Osteoblast (primary cell): ENCODE results near the gene GNL2. TPM values are rescaled to one million over a fixed set of nuclear protein-coding genes. Genes with fewer than 3 reads are reported as not detected.
"Not testable (repeated sequence)": the region's sequence is repeated elsewhere in the genome, so short reads cannot be mapped to it uniquely, and the experiment has no call there.

Source experiments
- DNase-seq: peaks from one replicate; pipeline ENCODE4 v3.0.0; 2011; ENCODE audit warnings: low spot score, mixed read lengths; ENCODE audit not compliant: insufficient read length; ENCODE audit errors: missing footprints
- H2AFZ ChIP-seq: 2 replicates; pipeline ENCODE4 v1.6.0; 2011; ENCODE audit warnings: mild to moderate bottlenecking, low read length
- H3K27ac ChIP-seq: 2 replicates; pipeline ENCODE4 v1.5.1; 2011; ENCODE audit warnings: mild to moderate bottlenecking, low read depth, low read length, moderate library complexity
- H3K27me3 ChIP-seq: 2 replicates; pipeline ENCODE4 v1.6.0; 2012; ENCODE audit warnings: mild to moderate bottlenecking, control low read depth, inconsistent platforms, low read length, moderate library complexity; ENCODE audit not compliant: insufficient read depth
- H3K36me3 ChIP-seq: 2 replicates; pipeline ENCODE4 v1.5.1; 2011; ENCODE audit warnings: mild to moderate bottlenecking, low read length, control low read depth, moderate library complexity; ENCODE audit not compliant: insufficient read depth
- H3K4me1 ChIP-seq: 2 replicates; pipeline ENCODE4 v1.5.1; 2011; ENCODE audit warnings: mild to moderate bottlenecking, low read length, control low read depth, moderate library complexity; ENCODE audit not compliant: insufficient read depth
- H3K4me2 ChIP-seq: 2 replicates; pipeline ENCODE4 v1.6.0; 2011; ENCODE audit warnings: mild to moderate bottlenecking, low read length; ENCODE audit not compliant: insufficient read depth
- H3K4me3 ChIP-seq: fragments of 200-600 bp; sonication (generic); 3 replicates; pipeline ENCODE4 v1.5.1; 2012; ENCODE audit warnings: mild to moderate bottlenecking, low read length, inconsistent platforms; ENCODE audit not compliant: insufficient read depth
- H3K79me2 ChIP-seq: 2 replicates; pipeline ENCODE4 v1.6.0; 2012; ENCODE audit warnings: mild to moderate bottlenecking, low read length, control low read depth, inconsistent platforms; ENCODE audit not compliant: insufficient read depth
- H3K9me3 ChIP-seq: 2 replicates; pipeline ENCODE4 v1.5.1; 2011; ENCODE audit warnings: low read depth, low read length, control low read depth
- H4K20me1 ChIP-seq: 2 replicates; pipeline ENCODE4 v1.6.0; 2012; ENCODE audit warnings: mild to moderate bottlenecking, low read length, control low read depth; ENCODE audit not compliant: insufficient read depth
- total RNA-seq: library from RNA; depleted of rRNA; stranded (reverse); fragments of >200 nt; gene quantifications from 2 replicates; pipeline ENCODE4 v1.2.3, GENCODE V29; 2012
- TF ChIP-seq, protein P1 (sequence below): IDR thresholded peaks from 2 replicates; pipeline ENCODE4 v1.5.1; 2011; ENCODE audit warnings: mild to moderate bottlenecking, low read depth, low read length, moderate library complexity; ENCODE audit errors: extremely low read depth

Gene GNL2
- total RNA-seq, 1 donor: 46.7 TPM

DNA sequence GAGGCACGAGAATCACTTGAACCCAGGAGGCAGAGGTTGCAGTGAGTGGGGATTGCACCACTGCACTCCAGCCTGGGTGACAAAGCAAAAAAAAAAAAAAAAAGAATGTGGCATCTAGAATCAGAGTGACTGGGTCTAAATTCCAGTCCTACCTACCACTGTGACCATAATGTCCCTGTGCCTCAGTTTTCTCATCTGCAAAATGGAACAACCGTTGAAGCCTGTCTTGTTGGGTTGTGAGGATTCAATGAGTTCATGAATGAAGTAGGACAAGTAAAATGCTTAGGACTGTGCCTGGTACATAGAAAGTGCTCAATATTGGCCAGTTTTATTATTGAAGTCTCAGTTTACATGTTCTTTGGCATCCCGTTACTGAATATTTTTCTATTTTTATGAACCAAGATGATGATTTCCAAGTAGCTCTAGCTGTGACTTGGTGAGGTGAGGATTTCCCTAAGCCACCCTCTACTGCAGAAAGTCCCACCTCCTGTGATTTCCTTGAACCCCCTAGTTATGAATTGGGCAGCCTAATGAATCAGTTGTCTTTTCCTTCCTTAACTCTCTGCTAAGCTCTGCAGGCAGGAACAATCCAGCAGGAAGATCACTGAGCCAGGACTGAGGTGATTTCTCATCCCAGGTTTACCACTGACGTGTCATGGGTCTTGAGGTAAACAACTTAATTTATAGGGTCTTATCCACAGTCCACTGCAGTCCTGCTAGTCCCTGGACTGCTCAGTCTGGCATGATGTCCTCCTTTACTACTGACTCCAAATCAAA lies 62.2 kb downstream of the GNL2 start:
- H3K4me2 ChIP-seq: no peak overlapping the region
- no peaks in the 10 kb centered on the region for H3K27me3 ChIP-seq
- H3K27ac ChIP-seq: peak overlapping the region; percentile 48
- no peaks in the 10 kb centered on the region for H3K9me3 ChIP-seq
- no peak overlapping the region for H3K4me3 ChIP-seq
- peaks cover 17% of the 10 kb centered on the region for H3K36me3 ChIP-seq
- no peak overlapping the region for H2AFZ ChIP-seq
- DNase-seq: no peak
- H3K79me2 ChIP-seq: peaks cover 4% of the 10 kb centered on the region
- H4K20me1 ChIP-seq: no peaks in the 10 kb centered on the region
- TF ChIP-seq, protein P1, sequence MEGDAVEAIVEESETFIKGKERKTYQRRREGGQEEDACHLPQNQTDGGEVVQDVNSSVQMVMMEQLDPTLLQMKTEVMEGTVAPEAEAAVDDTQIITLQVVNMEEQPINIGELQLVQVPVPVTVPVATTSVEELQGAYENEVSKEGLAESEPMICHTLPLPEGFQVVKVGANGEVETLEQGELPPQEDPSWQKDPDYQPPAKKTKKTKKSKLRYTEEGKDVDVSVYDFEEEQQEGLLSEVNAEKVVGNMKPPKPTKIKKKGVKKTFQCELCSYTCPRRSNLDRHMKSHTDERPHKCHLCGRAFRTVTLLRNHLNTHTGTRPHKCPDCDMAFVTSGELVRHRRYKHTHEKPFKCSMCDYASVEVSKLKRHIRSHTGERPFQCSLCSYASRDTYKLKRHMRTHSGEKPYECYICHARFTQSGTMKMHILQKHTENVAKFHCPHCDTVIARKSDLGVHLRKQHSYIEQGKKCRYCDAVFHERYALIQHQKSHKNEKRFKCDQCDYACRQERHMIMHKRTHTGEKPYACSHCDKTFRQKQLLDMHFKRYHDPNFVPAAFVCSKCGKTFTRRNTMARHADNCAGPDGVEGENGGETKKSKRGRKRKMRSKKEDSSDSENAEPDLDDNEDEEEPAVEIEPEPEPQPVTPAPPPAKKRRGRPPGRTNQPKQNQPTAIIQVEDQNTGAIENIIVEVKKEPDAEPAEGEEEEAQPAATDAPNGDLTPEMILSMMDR: no peak
- peaks cover 12% of the 10 kb centered on the region for H3K4me1 ChIP-seq

DNA sequence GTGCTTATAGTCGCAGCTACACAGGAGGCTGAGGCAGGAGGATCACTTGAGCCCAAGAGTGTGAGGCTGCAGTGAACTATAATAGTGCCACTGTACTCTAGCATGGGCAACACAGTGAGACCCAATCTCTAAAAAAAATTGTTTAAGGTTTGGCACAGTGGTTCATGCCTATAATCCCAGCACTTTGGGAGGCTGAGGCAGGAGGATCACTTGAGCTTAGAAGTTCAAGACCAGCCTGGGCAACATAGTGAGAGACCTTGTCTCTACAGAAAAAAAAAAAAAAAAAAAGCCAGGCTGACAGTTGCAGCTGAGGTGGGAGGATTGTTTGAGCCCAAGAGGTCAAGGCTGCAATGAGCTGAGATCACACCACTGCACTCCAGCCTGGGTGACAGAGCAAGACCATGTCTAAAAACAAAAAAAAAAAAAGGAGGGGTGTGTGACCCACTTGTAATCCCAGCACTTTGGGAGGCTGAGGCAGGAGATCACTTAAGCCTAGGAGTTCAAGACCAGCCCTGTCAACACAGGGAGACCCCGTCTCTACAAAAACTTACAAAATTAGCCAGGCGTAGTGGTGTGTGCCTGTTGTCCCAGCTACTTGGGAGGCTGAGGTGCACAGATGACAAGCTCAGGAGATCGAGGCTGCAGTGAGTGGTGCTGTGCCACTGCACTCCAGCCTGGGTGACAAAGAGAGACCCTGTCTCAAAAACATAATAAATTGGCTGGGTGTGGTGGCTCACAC lies 63.1 kb downstream of the GNL2 start:
- H3K27me3 ChIP-seq, H3K9me3 ChIP-seq, H3K79me2 ChIP-seq, H3K4me2 ChIP-seq, H4K20me1 ChIP-seq, H2AFZ ChIP-seq, DNase-seq, H3K27ac ChIP-seq, H3K4me3 ChIP-seq: not testable (repeated sequence)
- peaks cover 12% of the 10 kb centered on the region for H3K36me3 ChIP-seq
- peaks cover 12% of the 10 kb centered on the region for H3K4me1 ChIP-seq

- DNase-seq, H3K36me3 ChIP-seq: not testable (repeated sequence)
These were observed 65.8 kb downstream of the GNL2 start for GRCh38 chr1:37529888-37530287.

DNA sequence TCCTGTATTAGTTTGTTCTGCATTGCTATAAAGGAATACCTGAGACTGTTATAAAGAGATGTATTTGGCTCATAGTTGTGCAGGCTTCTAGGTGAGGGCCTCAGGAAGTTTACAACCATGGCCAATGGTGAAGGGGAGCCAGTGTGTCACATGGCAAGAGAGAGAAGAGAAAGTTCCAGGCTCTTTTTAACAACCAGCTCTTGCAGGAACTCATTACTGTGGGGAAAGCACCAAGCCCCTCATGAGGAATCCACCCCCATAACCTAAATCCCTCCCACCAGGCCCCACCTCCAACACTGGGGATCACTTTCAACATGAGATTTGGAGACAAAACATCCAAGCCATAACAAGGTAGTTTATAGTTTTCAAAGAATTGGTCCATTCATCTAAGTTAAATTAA lies 76.1 kb downstream of the GNL2 start:
- Histone ChIP-seq H3K79me2 (no peaks in the 10 kb centered on the region), H3K36me3 (no peaks in the 10 kb centered on the region), H4K20me1 (no peaks in the 10 kb centered on the region), H3K27ac (no peak overlapping the region), H3K27me3 (no peaks in the 10 kb centered on the region), H2AFZ (no peak overlapping the region), H3K4me2 (no peak overlapping the region), H3K4me1 (peaks cover 6% of the 10 kb centered on the region), H3K9me3 (no peaks in the 10 kb centered on the region), H3K4me3 (no peak overlapping the region)
- no peak for DNase-seq
- TF ChIP-seq, protein P1: no peak

More at GRCh38 chr1:37529888-37530287, 65.8 kb downstream of the GNL2 start:
- not testable (repeated sequence) for H3K4me2 ChIP-seq, H2AFZ ChIP-seq, H3K79me2 ChIP-seq, H3K27me3 ChIP-seq, H3K27ac ChIP-seq, H4K20me1 ChIP-seq, H3K4me3 ChIP-seq, H3K9me3 ChIP-seq
- H3K4me1 ChIP-seq: peaks cover 12% of the 10 kb centered on the region

GRCh38 chr1:37518929-37519328 lies 76.8 kb downstream of the GNL2 start:
- not testable (repeated sequence) for H3K27ac ChIP-seq, H3K4me3 ChIP-seq, DNase-seq, H3K27me3 ChIP-seq, H2AFZ ChIP-seq, H3K79me2 ChIP-seq, H3K9me3 ChIP-seq, H4K20me1 ChIP-seq, H3K4me1 ChIP-seq, H3K4me2 ChIP-seq, H3K36me3 ChIP-seq

DNA sequence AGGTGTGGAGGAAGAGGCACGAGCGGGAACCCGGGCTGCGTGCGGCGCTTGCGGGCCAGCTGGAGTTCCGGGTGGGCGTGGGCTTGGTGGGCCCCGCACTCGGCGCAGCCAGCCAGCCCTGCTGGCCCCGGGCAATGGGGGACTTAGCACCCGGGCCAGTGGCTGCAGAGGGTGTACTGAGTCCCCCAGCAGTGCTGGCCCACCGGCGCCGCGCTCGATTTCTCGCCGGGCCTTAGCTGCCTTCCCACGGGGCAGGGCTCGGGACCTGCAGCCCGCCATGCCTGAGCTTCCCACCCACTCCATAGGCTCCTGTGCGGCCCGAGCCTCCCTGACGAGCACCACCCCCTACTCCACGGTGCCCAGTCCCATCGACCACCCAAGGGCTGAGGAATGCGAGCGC lies 77.5 kb downstream of the GNL2 start:
- H3K4me2 ChIP-seq, H4K20me1 ChIP-seq, DNase-seq, H3K36me3 ChIP-seq, H3K4me3 ChIP-seq, H3K9me3 ChIP-seq, H2AFZ ChIP-seq, H3K27me3 ChIP-seq, H3K27ac ChIP-seq: not testable (repeated sequence)
- Histone ChIP-seq H3K79me2 (peaks cover 13% of the 10 kb centered on the region), H3K4me1 (peaks cover 13% of the 10 kb centered on the region)
